ENCODE results near the gene PARVA.
"Not testable (repeated sequence)": the region's sequence is repeated elsewhere in the genome, so short reads cannot be mapped to it uniquely, and the experiment has no call there.

The PARVA gene

GRCh38 chr11:12508151-12508751 is 130.9 kb downstream of the PARVA start:
- no peak for DNase-seq

- no peak for DNase-seq
These were observed 132.0 kb downstream of the PARVA start for GRCh38 chr11:12509371-12509770.

GRCh38 chr11:12512132-12512531 is 134.8 kb downstream of the PARVA start:
- no peak for DNase-seq

GRCh38 chr11:12512826-12513395 is 135.5 kb downstream of the PARVA start:
- DNase-seq: no peak

GRCh38 chr11:12516387-12517105 is 139.2 kb downstream of the PARVA start:
- no peak for DNase-seq

GRCh38 chr11:12517306-12517705 is 139.9 kb downstream of the PARVA start:
- DNase-seq: no peak

GRCh38 chr11:12517741-12518140 is 140.4 kb downstream of the PARVA start:
- DNase-seq: no peak

GRCh38 chr11:12518606-12519385 is 141.4 kb downstream of the PARVA start:
- DNase-seq: no peak

- DNase-seq: no peak
These were observed 142.7 kb downstream of the PARVA start for GRCh38 chr11:12520054-12520453.

GRCh38 chr11:12520576-12520975 is 143.2 kb downstream of the PARVA start:
- DNase-seq: not testable (repeated sequence)

GRCh38 chr11:12523180-12523924 is 146.0 kb downstream of the PARVA start:
- no peak for DNase-seq

GRCh38 chr11:12524865-12525264 is 147.5 kb downstream of the PARVA start:
- no peak for DNase-seq

- no peak for DNase-seq
These were observed 148.2 kb downstream of the PARVA start for GRCh38 chr11:12525466-12526055.

- DNase-seq: no peak
These were observed 149.4 kb downstream of the PARVA start for GRCh38 chr11:12526789-12527188.

- no peak for DNase-seq
These were observed 151.1 kb downstream of the PARVA start for GRCh38 chr11:12528487-12528886.

GRCh38 chr11:12529041-12529440 is 151.7 kb downstream of the PARVA start:
- DNase-seq: no peak

GRCh38 chr11:12529793-12530192 is 152.4 kb downstream of the PARVA start:
- no peak for DNase-seq

GRCh38 chr11:12531020-12531419 is 153.6 kb downstream of the PARVA start:
- no peak for DNase-seq

- no peak for DNase-seq
These were observed 154.3 kb downstream of the PARVA start for GRCh38 chr11:12531681-12532080.

- DNase-seq: no peak
These were observed 155.2 kb downstream of the PARVA start for GRCh38 chr11:12532580-12532979.

- DNase-seq: no peak
These were observed 157.2 kb downstream of the PARVA start for GRCh38 chr11:12534549-12534948.

- DNase-seq: no peak
These were observed 157.9 kb downstream of the PARVA start for GRCh38 chr11:12535321-12535720.
